Activated naive CD4-positive, alpha-beta T cell treated with Interleukin-2 at 50 U/mL for 16 hours (primary cell): ENCODE data around the gene SYT13.

Experiments used
- DNase-seq: peaks from one replicate; pipeline ENCODE4 v3.0.0-alpha.2; 2020

Gene SYT13

DNA sequence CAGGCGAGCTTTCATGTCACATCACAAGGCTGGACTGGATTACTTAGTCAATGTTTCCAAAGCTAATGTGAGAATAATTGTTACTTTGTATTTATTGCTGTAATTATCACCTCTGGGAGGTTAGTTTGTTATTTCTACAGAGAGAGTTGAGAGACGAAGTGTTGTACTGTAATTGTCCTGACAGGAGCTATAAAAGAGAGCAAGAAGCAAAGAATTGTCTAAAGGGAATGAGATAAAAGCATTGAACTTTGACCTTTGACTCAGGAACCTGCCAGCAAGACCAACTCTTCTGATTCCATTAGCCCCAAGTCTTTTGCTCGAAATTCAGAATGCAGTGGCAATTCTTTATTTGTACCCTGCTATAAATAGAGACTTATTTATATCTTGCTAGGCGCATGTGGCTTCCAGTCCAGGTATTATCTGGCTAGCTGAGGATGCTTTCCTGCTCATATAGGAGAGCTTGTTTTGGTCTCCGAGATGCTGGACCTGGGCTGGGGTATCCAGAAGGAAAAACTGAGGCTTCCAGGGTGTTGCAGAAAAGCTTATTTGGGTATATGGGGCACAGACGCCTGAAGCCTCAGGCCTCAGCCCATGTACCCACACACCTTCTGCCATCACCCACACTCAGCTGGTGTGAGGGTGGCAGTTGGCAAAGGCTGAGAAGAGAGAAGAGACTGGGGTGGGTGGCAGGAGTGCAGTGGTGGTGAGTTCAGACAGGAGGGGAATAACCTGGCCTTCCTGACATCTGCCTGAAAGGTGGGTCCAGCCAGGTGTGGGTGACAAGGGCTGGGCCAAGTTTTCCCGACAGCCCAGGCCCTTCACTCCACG lies 40.7 kb downstream of the SYT13 start:
- no peak for DNase-seq

GRCh38 chr11:45243967-45244366 lies 42.2 kb downstream of the SYT13 start:
- no peak for DNase-seq

DNA sequence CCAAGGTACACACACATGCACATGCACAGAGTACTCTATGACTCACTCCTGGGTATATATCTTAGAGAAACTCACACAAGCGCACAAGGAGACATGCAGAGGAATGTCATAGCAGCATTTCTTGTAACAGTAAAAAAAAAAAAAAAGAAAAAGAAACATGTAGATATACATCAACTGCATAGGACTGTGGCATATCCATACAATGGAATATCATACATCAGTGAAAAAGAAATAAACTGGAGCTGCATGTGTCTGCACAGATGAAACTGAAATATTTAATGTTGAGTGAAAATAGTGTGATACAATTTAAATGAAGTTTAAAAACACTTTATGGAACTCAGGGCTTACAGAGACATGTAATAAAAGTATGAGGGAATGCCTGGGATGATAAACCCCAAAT lies 46.4 kb downstream of the SYT13 start:
- DNase-seq, result no peak

- no peak for DNase-seq
Observed at GRCh38 chr11:45238724-45239123, 47.4 kb downstream of the SYT13 start.

DNA sequence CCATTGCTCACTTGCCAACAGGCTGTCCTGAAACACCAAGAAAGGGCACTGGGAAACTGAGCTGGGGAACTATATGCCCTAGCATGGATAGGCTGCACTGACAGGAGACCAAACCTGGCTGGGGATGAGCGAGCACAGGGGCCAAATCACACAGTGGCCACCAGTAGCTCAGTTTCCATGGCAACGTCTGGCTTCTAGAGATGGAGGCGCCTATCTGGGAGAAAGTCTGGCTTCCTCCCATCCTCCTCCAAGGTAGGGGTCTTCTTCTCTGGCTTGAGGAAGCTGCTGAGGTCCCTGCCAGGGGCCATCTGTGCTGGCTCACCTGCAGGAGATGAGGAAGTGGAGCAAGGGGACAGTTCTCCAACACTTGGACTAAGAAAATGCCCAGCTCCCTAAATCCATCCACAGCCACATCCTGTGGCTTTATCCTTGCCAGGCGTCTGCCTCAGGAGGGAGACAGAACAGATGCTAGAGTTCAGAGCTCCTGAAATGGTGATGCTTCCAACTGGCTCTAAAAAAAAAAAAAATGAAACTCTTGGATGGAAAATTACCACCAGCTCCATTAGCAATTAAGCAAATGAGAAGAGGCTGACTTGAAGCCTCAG lies 48.3 kb downstream of the SYT13 start:
- DNase-seq, result no peak

DNA sequence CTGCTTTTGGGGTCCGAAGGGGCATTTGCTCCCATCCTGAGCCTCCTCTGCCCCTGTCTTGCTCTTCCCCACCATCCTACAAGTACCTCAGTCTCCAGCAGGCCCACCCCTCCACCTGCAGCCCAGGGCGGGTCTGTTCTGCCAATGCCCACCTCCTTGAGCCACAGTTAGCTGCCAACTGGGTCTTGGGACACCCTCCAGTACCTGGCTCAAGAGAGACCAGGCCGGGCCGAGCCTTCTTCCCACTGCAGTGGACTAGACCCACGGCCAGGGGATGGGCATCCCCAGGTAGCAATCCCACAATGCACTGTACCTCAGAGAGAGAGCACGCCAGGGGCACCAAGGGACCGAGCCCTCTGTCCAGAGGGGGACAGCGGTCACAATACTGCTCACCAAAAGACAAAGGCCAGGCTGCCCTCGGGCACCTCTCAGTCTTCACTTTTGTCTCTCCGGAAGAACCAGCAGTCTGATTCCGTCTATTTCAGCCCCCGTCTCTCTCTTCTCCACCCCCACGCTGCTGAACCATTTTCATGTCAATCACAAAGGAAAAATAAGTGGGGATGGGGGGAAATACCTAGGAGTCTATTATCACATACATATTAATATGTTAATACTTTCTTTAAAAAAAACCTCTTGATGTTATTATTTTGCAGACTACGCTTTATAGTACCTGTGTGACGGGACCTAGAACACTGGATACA lies 51.7 kb downstream of the SYT13 start:
- no peak for DNase-seq

GRCh38 chr11:45233804-45234170 lies 52.4 kb downstream of the SYT13 start:
- DNase-seq, result no peak

DNA sequence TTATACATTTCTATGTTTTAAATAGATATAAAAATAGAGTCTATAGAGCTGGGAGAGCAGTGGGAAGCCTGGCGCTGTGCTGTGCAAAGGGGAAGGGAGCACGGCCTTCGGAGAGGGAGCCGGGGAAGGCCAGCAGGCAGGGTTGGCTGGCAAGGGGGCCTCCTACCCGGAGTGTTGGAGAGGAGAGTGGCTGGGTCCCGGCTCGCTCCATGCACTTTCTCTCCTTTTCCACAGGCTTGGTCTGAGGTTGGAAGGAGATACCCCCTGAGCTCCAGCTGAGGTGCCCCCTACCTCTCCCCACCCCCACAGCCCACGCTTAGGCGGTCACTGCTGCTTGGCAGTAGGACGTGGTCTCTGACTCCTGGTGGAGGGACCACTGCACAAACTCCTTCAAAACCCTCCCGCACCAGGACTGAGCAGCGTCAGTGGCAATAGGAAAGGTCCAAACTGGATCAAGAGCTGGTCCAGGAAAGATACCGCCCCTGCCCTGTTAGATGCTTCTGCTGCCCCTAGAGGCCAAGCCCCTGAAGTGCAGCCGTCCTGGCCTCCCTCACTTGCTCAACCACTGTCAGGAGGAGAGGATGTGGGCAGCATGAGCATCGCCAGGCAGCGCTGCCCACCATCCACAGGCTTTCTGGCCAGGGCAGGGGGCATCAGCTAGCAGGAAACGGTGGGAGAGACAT lies 52.9 kb downstream of the SYT13 start:
- DNase-seq, result peak; percentile 66

- DNase-seq, result no peak
Observed at GRCh38 chr11:45232341-45233080, 53.6 kb downstream of the SYT13 start.

DNA sequence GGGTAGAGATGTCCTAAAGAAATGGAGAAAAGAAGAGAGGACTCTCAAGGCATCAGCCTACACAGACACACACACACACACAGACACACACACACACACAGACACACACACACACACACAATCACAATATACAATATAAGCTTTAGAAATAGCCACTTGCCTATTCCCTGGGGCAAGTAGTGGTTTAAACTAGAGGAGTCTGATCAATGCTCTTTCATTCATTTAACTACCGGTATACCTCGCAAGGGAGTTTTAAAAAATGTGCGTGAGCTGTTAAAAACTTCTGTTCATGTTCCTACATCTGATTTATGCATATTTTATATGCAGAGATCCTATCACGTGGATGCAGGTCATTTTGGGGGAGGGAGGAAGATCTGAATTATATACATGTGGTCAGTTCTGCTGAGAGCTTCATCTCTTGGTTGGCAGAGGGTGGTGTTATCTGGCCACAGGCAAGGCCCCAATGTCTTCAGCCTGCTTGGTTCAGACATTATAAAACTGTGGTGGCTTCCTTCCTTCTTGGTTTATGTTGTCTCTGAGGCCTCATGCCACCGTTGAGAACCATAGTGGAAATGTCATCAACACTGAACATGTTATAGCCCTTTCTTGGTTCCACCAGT lies 56.6 kb downstream of the SYT13 start:
- no peak for DNase-seq

GRCh38 chr11:45227836-45228235 lies 58.3 kb downstream of the SYT13 start:
- DNase-seq, result no peak

DNA sequence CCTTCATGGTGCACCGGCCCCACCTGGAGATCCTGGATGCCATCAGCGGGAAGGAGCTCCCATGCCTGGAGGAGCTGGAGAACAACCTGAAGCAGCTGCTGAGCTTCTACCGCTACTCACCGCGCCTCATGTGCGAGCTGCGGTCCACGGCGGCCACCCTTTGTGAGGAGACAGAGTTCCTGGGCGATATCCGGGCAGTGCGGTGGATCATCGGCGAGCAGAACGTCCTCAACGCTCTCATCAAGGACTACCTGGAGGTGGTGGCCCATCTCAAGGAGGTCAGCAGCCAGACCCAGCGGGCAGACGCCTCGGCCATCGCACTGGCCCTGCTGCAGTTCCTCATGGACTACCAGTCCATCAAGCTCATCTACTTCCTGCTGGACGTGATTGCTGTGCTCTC lies 59.2 kb downstream of the SYT13 start:
- DNase-seq, result no peak

DNA sequence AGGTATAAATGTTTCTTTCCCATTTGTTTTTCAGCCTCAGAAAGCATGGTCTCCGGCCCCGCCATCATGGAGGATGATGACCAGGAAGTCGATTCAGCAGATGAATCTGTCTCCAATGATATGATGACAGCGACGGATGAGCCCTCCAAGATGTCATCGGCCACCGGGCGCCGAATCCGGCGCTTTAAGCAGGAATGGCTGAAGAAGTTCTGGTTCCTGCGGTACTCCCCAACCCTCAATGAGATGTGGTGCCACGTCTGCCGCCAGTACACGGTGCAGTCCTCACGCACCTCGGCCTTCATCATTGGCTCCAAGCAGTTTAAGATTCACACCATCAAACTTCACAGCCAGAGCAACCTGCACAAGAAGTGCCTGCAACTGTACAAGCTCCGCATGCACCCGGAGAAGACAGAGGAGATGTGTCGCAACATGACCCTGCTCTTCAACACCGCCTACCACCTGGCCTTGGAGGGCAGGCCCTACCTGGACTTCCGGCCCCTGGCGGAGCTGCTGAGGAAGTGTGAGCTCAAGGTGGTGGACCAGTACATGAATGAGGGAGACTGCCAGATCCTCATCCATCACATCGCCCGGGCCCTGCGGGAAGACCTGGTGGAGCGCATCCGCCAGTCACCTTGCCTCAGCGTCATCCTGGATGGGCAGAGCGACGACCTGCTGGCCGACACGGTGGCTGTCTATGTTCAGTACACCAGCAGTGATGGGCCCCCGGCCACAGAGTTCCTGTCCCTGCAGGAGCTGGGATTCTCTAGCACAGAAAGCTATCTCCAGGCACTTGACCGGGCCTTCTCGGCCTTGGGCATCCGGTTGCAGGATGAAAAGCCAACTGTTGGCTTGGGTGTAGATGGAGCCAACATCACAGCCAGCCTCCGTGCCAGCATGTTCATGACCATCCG lies 59.9 kb downstream of the SYT13 start:
- DNase-seq, result no peak

DNA sequence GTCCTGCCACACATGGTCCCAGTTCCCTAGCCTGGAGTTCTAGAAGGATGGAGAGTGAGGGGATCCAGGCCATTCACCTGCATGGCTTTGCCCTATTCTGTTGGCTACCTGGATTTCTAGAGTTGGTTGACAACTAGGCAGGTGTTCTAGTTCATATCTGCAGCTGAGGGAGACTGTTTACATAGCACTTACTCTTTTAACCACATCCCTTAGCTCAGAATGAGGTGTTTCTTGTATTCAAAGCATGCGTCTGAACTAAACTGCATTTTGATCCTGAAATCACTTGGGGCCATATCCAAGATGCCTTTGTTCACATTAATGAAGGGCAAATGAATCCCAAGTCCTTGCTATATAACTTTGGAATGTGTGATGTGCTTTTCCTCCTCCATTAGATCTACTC lies 60.9 kb downstream of the SYT13 start:
- no peak for DNase-seq

- DNase-seq, result no peak
Observed at GRCh38 chr11:45224766-45225165, 61.4 kb downstream of the SYT13 start.

DNA sequence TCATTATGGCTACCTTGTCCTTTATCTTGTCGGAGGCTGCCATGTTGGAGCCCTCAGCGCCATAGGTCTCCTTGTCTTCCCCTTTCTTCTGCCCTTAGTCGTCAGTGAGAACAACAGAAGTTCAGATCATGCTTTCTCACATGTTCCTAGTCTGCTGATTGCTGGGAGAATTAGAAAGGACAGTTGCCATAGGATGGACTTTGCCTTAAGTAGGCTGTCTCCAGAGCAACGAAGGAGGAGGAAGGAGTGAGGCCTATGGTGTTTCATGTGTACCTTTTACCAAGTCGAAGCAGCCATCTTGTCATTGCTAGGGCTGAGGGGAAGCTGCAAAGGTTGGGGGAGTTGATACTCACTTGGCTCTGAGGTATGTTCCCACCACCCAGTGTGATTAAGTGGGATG lies 62.6 kb downstream of the SYT13 start:
- DNase-seq, result no peak

DNA sequence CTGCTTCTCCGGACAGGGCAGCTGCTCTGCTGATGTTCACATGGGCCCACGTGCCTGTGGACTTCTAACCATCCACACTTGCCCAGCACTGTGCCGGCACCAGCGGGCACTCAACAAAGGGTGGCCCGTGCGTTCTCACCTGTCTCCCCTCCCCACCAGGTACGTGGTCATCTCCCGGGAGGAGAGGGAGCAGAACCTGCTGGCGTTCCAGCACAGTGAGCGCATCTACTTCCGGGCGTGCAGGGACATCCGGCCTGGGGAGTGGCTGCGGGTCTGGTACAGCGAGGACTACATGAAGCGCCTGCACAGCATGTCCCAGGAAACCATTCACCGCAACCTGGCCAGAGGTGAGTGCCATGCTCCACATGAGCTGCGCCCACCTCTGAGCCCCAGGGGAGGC lies 66.7 kb downstream of the SYT13 start:
- no peak for DNase-seq

DNA sequence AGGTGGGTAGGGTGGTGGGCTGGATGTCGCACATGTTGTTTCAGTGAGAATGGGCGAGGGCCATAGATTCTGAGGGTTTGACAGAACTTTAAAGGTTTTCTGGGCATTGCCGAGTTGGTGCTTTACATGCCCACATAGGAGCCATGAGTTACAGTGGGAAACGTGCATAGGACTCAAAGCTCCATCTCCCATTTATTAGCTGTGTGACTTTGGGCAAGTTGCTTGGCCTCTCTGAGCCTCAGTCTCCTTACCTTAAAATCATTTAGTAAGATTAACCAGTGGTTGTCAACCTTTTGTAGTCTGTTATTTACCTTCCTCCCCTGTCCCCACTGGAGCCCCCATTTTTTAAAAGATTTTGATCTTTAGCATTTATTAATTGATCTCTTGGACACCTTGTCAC lies 67.4 kb downstream of the SYT13 start:
- DNase-seq, result no peak

DNA sequence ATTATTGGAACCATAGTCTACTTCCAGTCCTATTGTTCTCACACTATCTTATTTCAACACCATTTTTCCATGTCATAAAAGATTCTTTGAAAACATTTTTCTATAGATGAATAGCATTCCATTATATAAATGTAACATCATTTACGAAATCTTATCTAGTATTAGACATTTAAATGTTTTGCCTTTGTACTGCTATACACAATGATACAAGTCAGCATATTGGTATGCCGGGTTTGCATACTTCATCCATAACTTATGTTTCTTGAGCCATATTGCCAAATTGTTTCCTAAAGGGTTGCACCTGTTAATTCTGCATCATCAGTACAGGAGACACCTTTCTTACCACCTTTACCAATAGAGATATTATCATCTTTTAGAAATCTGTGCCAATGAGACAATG lies 68.2 kb downstream of the SYT13 start:
- no peak for DNase-seq

- no peak for DNase-seq
Observed at GRCh38 chr11:45216901-45217300, 69.2 kb downstream of the SYT13 start.

DNA sequence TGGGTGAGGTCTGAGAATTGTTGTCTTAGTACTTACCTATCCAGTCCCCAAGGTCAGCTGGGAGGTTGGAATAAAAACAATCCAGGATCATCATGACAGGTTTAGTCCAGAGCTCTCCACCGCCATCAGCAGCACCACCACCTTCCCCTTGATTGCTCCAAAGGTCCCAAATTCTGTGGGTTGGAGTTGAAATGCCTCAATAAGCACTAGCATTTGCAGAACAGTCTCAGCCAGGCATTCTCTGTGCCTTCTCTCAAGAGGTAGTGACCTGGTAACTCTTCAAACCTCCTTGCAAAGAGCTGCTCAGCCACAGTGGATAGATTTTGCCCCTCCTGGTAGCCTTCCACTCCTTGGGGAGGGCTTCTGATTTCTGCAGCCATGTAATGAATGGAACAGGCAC lies 70.1 kb downstream of the SYT13 start:
- no peak for DNase-seq
